CD14-positive monocyte (primary cell): ENCODE measurements around the gene VASN. TPM values are rescaled to one million over a fixed set of nuclear protein-coding genes. Genes with fewer than 3 reads are reported as not detected.

Experiments used
- DNase-seq, 3 donors: peaks; one replicate each; pipeline ENCODE4 v3.0.0-alpha.2; 2011 to 2022
- H2AFZ ChIP-seq: 2 replicates; pipeline ENCODE4 v1.6.0; 2012; ENCODE audit warnings: mild to moderate bottlenecking, low read depth, low read length, inconsistent platforms; ENCODE audit not compliant: insufficient read depth, poor library complexity, severe bottlenecking
- H3K27ac ChIP-seq, 2 donors: 1 replicate in 1 of 2; 2 replicates in 1 of 2; pipeline ENCODE4 v1.5.1; 2012 to 2013; ENCODE audit warnings: low read length in 2 of 2, control low read depth in 1 of 2, inconsistent platforms in 1 of 2, low read depth in 1 of 2, mild to moderate bottlenecking in 1 of 2
- H3K27me3 ChIP-seq, 2 donors: one replicate each; pipeline versions ENCODE4 v1.6.0 to v1.6.1; 2011 to 2013; ENCODE audit warnings: low read length in 2 of 2; ENCODE audit not compliant: control insufficient read depth in 2 of 2, insufficient read depth in 2 of 2
- H3K36me3 ChIP-seq, 2 donors: replicated peaks in 1 of 2; 1 replicate in 1 of 2; 2 replicates in 1 of 2; pipeline versions ENCODE4 v1.5.1 to v1.6.1; 2012 to 2013; ENCODE audit warnings: low read length in 2 of 2, control low read depth in 1 of 2, inconsistent platforms in 1 of 2, mild to moderate bottlenecking in 1 of 2; ENCODE audit not compliant: insufficient read depth in 2 of 2, control insufficient read depth in 1 of 2
- H3K4me1 ChIP-seq, 2 donors: 1 replicate in 1 of 2; 2 replicates in 1 of 2; pipeline versions ENCODE4 v1.5.1 to v1.6.1; 2012 to 2013; ENCODE audit warnings: low read length in 2 of 2, control low read depth in 1 of 2, inconsistent platforms in 1 of 2, mild to moderate bottlenecking in 1 of 2, moderate library complexity in 1 of 2; ENCODE audit not compliant: insufficient read depth in 2 of 2, control insufficient read depth in 1 of 2
- H3K4me2 ChIP-seq: replicated peaks from 2 replicates; pipeline ENCODE3; 2012; ENCODE audit warnings: low read length, moderate library complexity, mild to moderate bottlenecking; ENCODE audit not compliant: poor library complexity, severe bottlenecking; ENCODE audit errors: extremely low read depth
- H3K4me3 ChIP-seq, 3 experiments: fragments of 200-600 bp in 1 of 3; sonication (generic) in 1 of 3; replicated peaks in 1 of 3; 1 replicate in 2 of 3; 2 replicates in 1 of 3; pipeline ENCODE4 v1.5.1; 2011 to 2013; ENCODE audit warnings: low read length in 3 of 3, mild to moderate bottlenecking in 3 of 3, control low read depth in 2 of 3, low read depth in 2 of 3, inconsistent platforms in 1 of 3, moderate library complexity in 1 of 3
- H3K79me2 ChIP-seq: 2 replicates; pipeline ENCODE4 v1.6.0; 2012; ENCODE audit warnings: mild to moderate bottlenecking, control low read depth, inconsistent platforms, low read length, moderate library complexity; ENCODE audit not compliant: insufficient read depth
- H3K9ac ChIP-seq: 2 replicates; pipeline ENCODE4 v1.6.0; 2017; ENCODE audit warnings: low read length, mild to moderate bottlenecking; ENCODE audit not compliant: insufficient read depth, poor library complexity, severe bottlenecking
- H3K9me3 ChIP-seq, 2 donors: replicated peaks in 1 of 2; 1 replicate in 1 of 2; 2 replicates in 1 of 2; pipeline versions ENCODE4 v1.5.1 to v1.6.1; 2012 to 2013; ENCODE audit warnings: low read length in 2 of 2, control low read depth in 1 of 2; ENCODE audit not compliant: control insufficient read depth in 1 of 2, insufficient read depth in 1 of 2
- H4K20me1 ChIP-seq: 2 replicates; pipeline ENCODE4 v1.6.0; 2012; ENCODE audit warnings: mild to moderate bottlenecking, low read length, control low read depth, moderate library complexity; ENCODE audit not compliant: insufficient read depth
- H3K27ac Mint-ChIP-seq, 7 donors: one replicate each; pipeline ENCODE4 v1.8.0; 2020; ENCODE audit warnings: mild to moderate bottlenecking in 7 of 7, mixed read lengths in 7 of 7, moderate library complexity in 6 of 7, inconsistent platforms in 2 of 7
- H3K27me3 Mint-ChIP-seq, 3 donors: one replicate each; pipeline ENCODE4 v1.8.0; 2021 to 2022; ENCODE audit warnings: low read depth in 3 of 3, mild to moderate bottlenecking in 3 of 3, mixed read lengths in 3 of 3, moderate library complexity in 3 of 3, inconsistent platforms in 1 of 3
- H3K36me3 Mint-ChIP-seq, 2 donors: one replicate each; pipeline ENCODE4 v1.8.0; 2020; ENCODE audit warnings: mixed read lengths in 2 of 2, inconsistent platforms in 1 of 2, mild to moderate bottlenecking in 1 of 2
- H3K4me1 Mint-ChIP-seq: one replicate; pipeline ENCODE4 v1.8.0; 2020; ENCODE audit warnings: mild to moderate bottlenecking, mixed read lengths
- H3K4me3 Mint-ChIP-seq, 2 donors: one replicate each; pipeline ENCODE4 v1.8.0; 2020; ENCODE audit warnings: mild to moderate bottlenecking in 2 of 2, mixed read lengths in 2 of 2, moderate library complexity in 1 of 2
- H3K9me3 Mint-ChIP-seq, 7 donors: one replicate each; pipeline ENCODE4 v1.8.0; 2020 to 2022; ENCODE audit warnings: mixed read lengths in 7 of 7, mild to moderate bottlenecking in 6 of 7, moderate library complexity in 6 of 7, inconsistent platforms in 2 of 7
- WGBS: methylation state at CpG from one replicate; pipeline ENCODE4 v1.1.5; 2013; ENCODE audit warnings: missing lambda C conversion rate; ENCODE audit not compliant: insufficient coverage; 5-methylcytosine and 5-hydroxymethylcytosine counted together
- intact Hi-C, 2 donors: fragments of 100-400 bp; cut with micrococcal nuclease; formaldehyde crosslinking; loops; one replicate each; pipeline versions ENCODE4 v1.15.0 to v1.15.1; 2023
- polyA plus RNA-seq, 3 donors: library from polyadenylated mRNA; depleted of rRNA in 1 of 3; unstranded in 2 of 3; stranded (reverse) in 1 of 3; fragments of 300-500 nt in 2 of 3; fragments of >200 nt in 1 of 3; fragmentation: Illumina TruSeq in 2 of 3; gene quantifications; 1 replicate in 2 of 3; 2 replicates in 1 of 3; pipeline ENCODE4 v1.2.3, GENCODE V29; 2012 to 2021
- TF ChIP-seq, protein P1 (sequence below): fragments of 200-600 bp; IDR thresholded peaks from one replicate; pipeline ENCODE4 v1.8.0; 2022; ENCODE audit warnings: antibody characterized with exemption, mild to moderate bottlenecking

VASN gene
- polyA plus RNA-seq, 3 donors = 0.03 TPM; not detected in 2

DNA sequence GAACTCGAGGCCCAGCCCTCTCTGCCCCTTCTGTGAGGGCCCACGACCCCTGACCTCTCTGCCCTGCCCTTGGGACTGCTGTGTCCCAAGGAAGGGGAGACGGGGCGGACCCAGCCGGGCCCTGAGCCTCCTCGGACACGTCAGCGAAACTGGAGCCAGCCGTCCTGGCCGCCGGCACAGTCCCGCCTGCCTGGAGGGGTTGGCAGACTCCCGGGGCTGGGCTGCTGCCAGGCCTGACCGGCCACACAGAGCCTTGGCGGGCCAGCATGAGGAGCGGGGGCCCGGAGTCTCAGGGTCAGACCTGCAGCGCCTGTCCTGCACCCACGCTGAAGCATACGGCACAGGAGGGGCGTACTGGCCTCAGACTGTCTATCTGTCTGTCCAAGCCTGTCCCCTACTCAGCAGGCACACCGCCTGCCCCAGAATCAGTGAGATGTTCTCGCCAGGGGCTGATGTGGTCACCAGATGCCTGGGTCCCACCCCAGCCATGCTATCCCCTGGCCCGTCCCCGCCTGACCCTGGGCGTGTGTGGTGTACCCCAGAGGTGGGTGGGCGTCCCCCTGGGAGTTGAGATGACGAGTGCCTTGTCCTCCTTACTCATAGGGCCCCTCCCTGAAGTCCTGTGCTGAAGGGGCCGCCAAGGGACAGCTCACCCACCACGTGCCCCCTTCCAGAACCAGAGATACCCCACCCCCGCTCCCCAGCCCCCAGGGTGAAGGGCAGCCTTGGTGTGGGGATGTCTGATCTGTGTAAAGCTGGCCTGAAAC lies 4.7 kb downstream of the VASN start:
- Mint-ChIP-seq H3K36me3 (peaks cover 12 to 46% of the 10 kb centered on the region in 2 donors), H3K4me3 (no peak overlapping the region), H3K9me3 (no peaks in the 10 kb centered on the region), H3K27me3 (peaks cover 2 to 4% (median 3%) of the 10 kb centered on the region in 3 donors), H3K4me1 (peaks cover 29% of the 10 kb centered on the region), H3K27ac (no peak overlapping the region)
- TF ChIP-seq, protein P1, sequence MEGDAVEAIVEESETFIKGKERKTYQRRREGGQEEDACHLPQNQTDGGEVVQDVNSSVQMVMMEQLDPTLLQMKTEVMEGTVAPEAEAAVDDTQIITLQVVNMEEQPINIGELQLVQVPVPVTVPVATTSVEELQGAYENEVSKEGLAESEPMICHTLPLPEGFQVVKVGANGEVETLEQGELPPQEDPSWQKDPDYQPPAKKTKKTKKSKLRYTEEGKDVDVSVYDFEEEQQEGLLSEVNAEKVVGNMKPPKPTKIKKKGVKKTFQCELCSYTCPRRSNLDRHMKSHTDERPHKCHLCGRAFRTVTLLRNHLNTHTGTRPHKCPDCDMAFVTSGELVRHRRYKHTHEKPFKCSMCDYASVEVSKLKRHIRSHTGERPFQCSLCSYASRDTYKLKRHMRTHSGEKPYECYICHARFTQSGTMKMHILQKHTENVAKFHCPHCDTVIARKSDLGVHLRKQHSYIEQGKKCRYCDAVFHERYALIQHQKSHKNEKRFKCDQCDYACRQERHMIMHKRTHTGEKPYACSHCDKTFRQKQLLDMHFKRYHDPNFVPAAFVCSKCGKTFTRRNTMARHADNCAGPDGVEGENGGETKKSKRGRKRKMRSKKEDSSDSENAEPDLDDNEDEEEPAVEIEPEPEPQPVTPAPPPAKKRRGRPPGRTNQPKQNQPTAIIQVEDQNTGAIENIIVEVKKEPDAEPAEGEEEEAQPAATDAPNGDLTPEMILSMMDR = no peak
- WGBS = 98% methylated on average over 27 of the region's 31 CpGs
- DNase-seq = no peak
- no peaks in the 10 kb centered on the region for H3K9me3 ChIP-seq
- intact Hi-C loops = no loop called here
- H3K9ac ChIP-seq = no peak overlapping the region
- H4K20me1 ChIP-seq = peaks cover 97% of the 10 kb centered on the region
- no peak overlapping the region for H2AFZ ChIP-seq
- H3K4me3 ChIP-seq = no peak overlapping the region
- no peak overlapping the region for H3K4me2 ChIP-seq
- H3K36me3 ChIP-seq = peaks cover 36 to 38% of the 10 kb centered on the region in 2 donors
- no peak overlapping the region for H3K27ac ChIP-seq
- H3K79me2 ChIP-seq = peaks cover 10% of the 10 kb centered on the region
- H3K27me3 ChIP-seq = no peaks in the 10 kb centered on the region
- H3K4me1 ChIP-seq = peaks cover 14 to 26% of the 10 kb centered on the region in 2 donors

DNA sequence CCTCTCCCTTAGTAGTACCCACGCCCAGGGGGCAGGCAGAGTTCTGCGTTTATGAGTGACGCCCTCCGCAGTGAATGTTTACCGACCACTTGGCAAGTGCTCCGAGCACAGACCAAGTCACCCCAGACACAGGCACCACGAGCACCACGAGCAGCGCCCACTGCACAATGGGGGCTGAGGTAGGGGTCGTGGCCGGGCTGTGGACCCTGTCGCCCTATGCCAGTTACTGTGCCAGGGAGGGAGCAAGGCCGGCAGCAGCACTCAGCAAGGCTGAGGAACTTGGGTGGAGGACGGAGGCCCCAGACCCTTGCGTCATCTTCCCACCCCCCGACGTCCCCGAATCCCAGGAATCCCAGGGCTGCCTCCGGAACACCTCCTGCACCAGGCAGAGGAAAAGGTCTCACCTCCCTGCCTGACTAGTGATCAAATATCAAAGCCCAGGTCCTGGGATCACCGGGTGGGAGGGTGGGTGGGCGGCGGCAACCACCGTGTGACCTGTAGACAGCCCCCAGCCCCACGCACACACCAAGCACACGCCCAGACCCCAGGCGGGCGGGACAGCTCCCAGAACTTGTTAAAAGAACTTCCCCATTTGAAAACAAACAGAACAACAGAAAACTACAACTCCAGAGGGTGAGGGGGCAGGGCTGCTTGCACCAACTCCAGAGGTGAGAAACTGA lies 5.4 kb downstream of the VASN start:
- TF ChIP-seq, protein P1 = no peak
- Histone ChIP-seq H4K20me1 (peaks cover 97% of the 10 kb centered on the region), H3K4me1 (peaks cover 14 to 18% of the 10 kb centered on the region in 2 donors), H3K4me2 (no peak overlapping the region), H3K4me3 (no peak overlapping the region), H3K9ac (no peak overlapping the region), H3K9me3 (no peaks in the 10 kb centered on the region), H3K27ac (no peak overlapping the region), H2AFZ (no peak overlapping the region), H3K27me3 (no peaks in the 10 kb centered on the region), H3K36me3 (peaks cover 43 to 46% of the 10 kb centered on the region in 2 donors), H3K79me2 (peaks cover 7% of the 10 kb centered on the region)
- Mint-ChIP-seq H3K9me3 (no peaks in the 10 kb centered on the region), H3K36me3 (peaks cover 14 to 49% of the 10 kb centered on the region in 2 donors), H3K27me3 (peaks cover 2 to 4% (median 3%) of the 10 kb centered on the region in 3 donors), H3K27ac (no peak overlapping the region), H3K4me3 (no peak overlapping the region), H3K4me1 (peaks cover 28% of the 10 kb centered on the region)
- DNase-seq = no peak
- 92% methylated on average over 15 of the region's 27 CpGs for WGBS
- intact Hi-C loops = no loop called here
